Endothelial cell of umbilical vein (primary cell): ENCODE measurements around the gene ZBTB20. TPM values are rescaled to one million over a fixed set of nuclear protein-coding genes. Genes with fewer than 3 reads are reported as not detected.

Experiments
- BruUV-seq: library from RNA; stranded (reverse); fragments of 400-500 nt; replicated peaks from 2 replicates; lab custom pipeline; 2021; lab: Mats Ljungman, UMichigan
- CTCF ChIA-PET: fragments of 300-600, 350-600 bp; sonication (Branson Sonifier 250); formaldehyde crosslinking; loops from one replicate; lab custom pipeline; 2021; ENCODE audit warnings: antibody characterized with exemption, inconsistent platforms; lab: Charles Lee
- POLR2A ChIA-PET: fragments of 300-600, 350-600 bp; sonication (Branson Sonifier 250); formaldehyde crosslinking; loops from one replicate; lab custom pipeline; 2021; ENCODE audit warnings: antibody characterized with exemption, inconsistent platforms; lab: Charles Lee
- DNase-seq: peaks from one replicate; pipeline ENCODE4 v3.0.0-alpha.2; 2011; ENCODE audit warnings: low read depth, low spot score
- FAIRE-seq: peaks from 2 replicates; lab custom pipeline; 2011; peaks lifted over from hg19 to GRCh38; lab: Jason Lieb, UNC
- H2AFZ ChIP-seq: 2 replicates; pipeline ENCODE4 v1.6.0; 2012; ENCODE audit warnings: low read depth, low read length, control low read depth, inconsistent platforms
- H3K27ac ChIP-seq: 2 replicates; pipeline ENCODE4 v1.5.1; 2011; ENCODE audit warnings: low read depth, mild to moderate bottlenecking, control low read depth, low read length, moderate library complexity; ENCODE audit not compliant: insufficient read depth
- H3K27me3 ChIP-seq, 2 experiments: 2 replicates each; pipeline versions ENCODE4 v1.6.0 to v1.6.1; 2011; ENCODE audit warnings: low read length in 2 of 2, mixed read lengths in 1 of 2; ENCODE audit not compliant: control insufficient read depth in 2 of 2, insufficient read depth in 2 of 2
- H3K36me3 ChIP-seq, 2 experiments: 2 replicates in 1 of 2; 3 replicates in 1 of 2; pipeline ENCODE4 v1.5.1; 2011; ENCODE audit warnings: low read length in 2 of 2, mild to moderate bottlenecking in 1 of 2, moderate library complexity in 1 of 2; ENCODE audit not compliant: control insufficient read depth in 2 of 2, insufficient read depth in 2 of 2; ENCODE audit errors: extremely low read depth in 1 of 2
- H3K4me1 ChIP-seq: 3 replicates; pipeline ENCODE4 v1.5.1; 2011; ENCODE audit warnings: mild to moderate bottlenecking, low read length; ENCODE audit not compliant: control insufficient read depth, insufficient read depth; ENCODE audit errors: extremely low read depth
- H3K4me2 ChIP-seq: 2 replicates; pipeline ENCODE4 v1.6.1; 2011; ENCODE audit warnings: low read length, control low read depth, mixed read lengths; ENCODE audit not compliant: insufficient read depth
- H3K4me3 ChIP-seq, 3 experiments: fragments of 200-600 bp in 1 of 3; sonication (generic), shearing (Covaris generic) in 1 of 3; replicated peaks in 1 of 3; 2 replicates each; pipeline ENCODE4 v1.5.1; 2011 to 2016; ENCODE audit warnings: control low read depth in 3 of 3, low read length in 3 of 3, mild to moderate bottlenecking in 2 of 3, inconsistent platforms in 1 of 3, low read depth in 1 of 3, moderate library complexity in 1 of 3; ENCODE audit not compliant: insufficient read depth in 1 of 3
- H3K79me2 ChIP-seq: 2 replicates; pipeline ENCODE4 v1.6.0; 2012; ENCODE audit warnings: low read length, inconsistent platforms; ENCODE audit not compliant: control insufficient read depth, insufficient read depth
- H3K9ac ChIP-seq: replicated peaks from 2 replicates; pipeline ENCODE3; 2011; ENCODE audit warnings: low read length, control low read depth; ENCODE audit not compliant: insufficient read depth; ENCODE audit errors: extremely low read depth
- H3K9me1 ChIP-seq: replicated peaks from 3 replicates; pipeline ENCODE4 v1.6.0; 2011; ENCODE audit warnings: mild to moderate bottlenecking, low read length; ENCODE audit not compliant: control insufficient read depth, insufficient read depth; ENCODE audit errors: extremely low read depth
- H3K9me3 ChIP-seq: replicated peaks from 2 replicates; pipeline ENCODE4 v1.5.1; 2012; ENCODE audit warnings: low read length, inconsistent platforms; ENCODE audit not compliant: control insufficient read depth, insufficient read depth
- H4K20me1 ChIP-seq: replicated peaks from 2 replicates; pipeline ENCODE3; 2011; ENCODE audit warnings: mild to moderate bottlenecking, low read length; ENCODE audit not compliant: control insufficient read depth, insufficient read depth; ENCODE audit errors: extremely low read depth
- EZH2 ChIP-seq: IDR thresholded peaks from 2 replicates; pipeline ENCODE4 v1.6.1; 2012; ENCODE audit warnings: borderline replicate concordance, low read depth, mild to moderate bottlenecking, moderate library complexity, low read length, inconsistent platforms; ENCODE audit not compliant: severe bottlenecking
- FOS ChIP-seq: IDR thresholded peaks from 2 replicates; pipeline ENCODE4 v1.6.1; 2011; ENCODE audit warnings: mild to moderate bottlenecking, low read length, moderate library complexity, borderline replicate concordance; ENCODE audit not compliant: insufficient read depth
- GATA2 ChIP-seq: IDR thresholded peaks from 2 replicates; pipeline ENCODE4 v1.7.0; 2011; ENCODE audit warnings: low read depth, mild to moderate bottlenecking, moderate library complexity, mixed read lengths, low read length; ENCODE audit not compliant: insufficient read length, insufficient read depth
- JUN ChIP-seq: IDR thresholded peaks from 2 replicates; pipeline ENCODE4 v1.6.1; 2011; ENCODE audit warnings: borderline replicate concordance, low read depth; ENCODE audit not compliant: insufficient read length, insufficient read depth
- MYC ChIP-seq: IDR thresholded peaks from one replicate; pipeline ENCODE4 v1.6.1; 2011; ENCODE audit warnings: mild to moderate bottlenecking, low read depth, low read length
- POLR2A ChIP-seq: IDR thresholded peaks from 2 replicates; pipeline ENCODE4 v1.6.1; 2012; ENCODE audit warnings: low read depth, mild to moderate bottlenecking, control low read depth, low read length
- POLR2AphosphoS5 ChIP-seq: IDR thresholded peaks from 2 replicates; pipeline ENCODE4 v1.6.1; 2012; ENCODE audit warnings: low read depth, mild to moderate bottlenecking, control low read depth, low read length, moderate library complexity; ENCODE audit not compliant: insufficient read depth
- dilution Hi-C: fragments of 300-500 bp; cut with MboI; formaldehyde crosslinking; loops from one replicate; pipeline ENCODE4 v1.15.0; 2019; ENCODE audit warnings: low sequenced_read_pairs; ENCODE audit not compliant: extremely low pct_ligation_motif_present
- intact Hi-C: fragments of 100-400 bp; cut with micrococcal nuclease; formaldehyde crosslinking; loops from one replicate; pipeline ENCODE4 v1.10.0; 2022
- polyA plus RNA-seq, 4 experiments: library from polyadenylated mRNA; depleted of rRNA in 3 of 4; stranded (reverse) in 3 of 4; unstranded in 1 of 4; fragments of >200 nt; gene quantifications; 2 replicates each; pipeline versions ENCODE4 v1.2.1 to v1.2.3, GENCODE V29; 2011 to 2012; ENCODE audit warnings: missing spikeins in 1 of 4
- total RNA-seq: library from RNA; stranded (reverse); gene quantifications from 2 replicates; pipeline ENCODE4 v1.2.3, GENCODE V29; 2021
- TF ChIP-seq, protein P1 (sequence below), 2 donors: IDR thresholded peaks; 1 replicate in 1 of 2; 2 replicates in 1 of 2; pipeline ENCODE4 v1.5.1; 2011; ENCODE audit warnings: low read length in 2 of 2, mild to moderate bottlenecking in 2 of 2, moderate library complexity in 2 of 2, control low read depth in 1 of 2, inconsistent platforms in 1 of 2, low read depth in 1 of 2; ENCODE audit not compliant: insufficient read depth in 1 of 2; ENCODE audit errors: extremely low read depth in 1 of 2
- TF ChIP-seq, protein P2 (sequence below): IDR thresholded peaks from 2 replicates; pipeline ENCODE4 v1.6.1; 2011; ENCODE audit not compliant: insufficient read depth, insufficient read length

Gene ZBTB20
- total and polyA plus RNA-seq, 2 donors (not counting 3 experiments of a cell fraction or from before 2014, with no cell fraction given) = 2.1 to 20.5 TPM

DNA sequence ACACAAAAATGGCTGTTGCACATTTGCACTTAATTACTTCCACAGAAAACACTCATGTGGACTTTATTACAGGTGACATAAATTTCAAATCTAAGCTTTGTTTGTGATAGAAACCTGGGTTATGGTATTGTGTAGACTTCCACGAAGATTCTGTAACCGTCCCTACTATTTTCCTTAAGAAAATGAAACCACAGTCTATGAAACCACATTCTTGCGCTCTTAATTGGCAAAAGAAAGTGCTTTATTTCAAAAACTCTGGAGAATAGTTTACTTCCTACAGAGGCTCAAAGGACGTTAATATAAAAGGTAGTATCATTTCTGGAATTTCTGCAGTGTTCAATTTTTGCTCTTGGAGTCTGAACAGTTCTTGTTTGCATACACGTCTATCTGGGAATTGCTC lies 729.8 kb downstream of the ZBTB20 start:
- H3K4me3 ChIP-seq = no peak overlapping the region
- H4K20me1 ChIP-seq = no peaks in the 10 kb centered on the region
- no peak for TF ChIP-seq POLR2AphosphoS5
- TF ChIP-seq JUN = no peak
- TF ChIP-seq, protein P1, sequence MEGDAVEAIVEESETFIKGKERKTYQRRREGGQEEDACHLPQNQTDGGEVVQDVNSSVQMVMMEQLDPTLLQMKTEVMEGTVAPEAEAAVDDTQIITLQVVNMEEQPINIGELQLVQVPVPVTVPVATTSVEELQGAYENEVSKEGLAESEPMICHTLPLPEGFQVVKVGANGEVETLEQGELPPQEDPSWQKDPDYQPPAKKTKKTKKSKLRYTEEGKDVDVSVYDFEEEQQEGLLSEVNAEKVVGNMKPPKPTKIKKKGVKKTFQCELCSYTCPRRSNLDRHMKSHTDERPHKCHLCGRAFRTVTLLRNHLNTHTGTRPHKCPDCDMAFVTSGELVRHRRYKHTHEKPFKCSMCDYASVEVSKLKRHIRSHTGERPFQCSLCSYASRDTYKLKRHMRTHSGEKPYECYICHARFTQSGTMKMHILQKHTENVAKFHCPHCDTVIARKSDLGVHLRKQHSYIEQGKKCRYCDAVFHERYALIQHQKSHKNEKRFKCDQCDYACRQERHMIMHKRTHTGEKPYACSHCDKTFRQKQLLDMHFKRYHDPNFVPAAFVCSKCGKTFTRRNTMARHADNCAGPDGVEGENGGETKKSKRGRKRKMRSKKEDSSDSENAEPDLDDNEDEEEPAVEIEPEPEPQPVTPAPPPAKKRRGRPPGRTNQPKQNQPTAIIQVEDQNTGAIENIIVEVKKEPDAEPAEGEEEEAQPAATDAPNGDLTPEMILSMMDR (IDR thresholded peaks at IDR 0.05; ENCODE audit: extremely low read depth in 1 of 2, insufficient read depth in 1 of 2, low read depth in 1 of 2, low read length in 2 of 2) = no peak
- TF ChIP-seq MYC = no peak
- no peak for TF ChIP-seq POLR2A
- no peak for TF ChIP-seq EZH2
- no peak for TF ChIP-seq FOS
- TF ChIP-seq, protein P2, sequence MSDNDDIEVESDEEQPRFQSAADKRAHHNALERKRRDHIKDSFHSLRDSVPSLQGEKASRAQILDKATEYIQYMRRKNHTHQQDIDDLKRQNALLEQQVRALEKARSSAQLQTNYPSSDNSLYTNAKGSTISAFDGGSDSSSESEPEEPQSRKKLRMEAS = no peak
- TF ChIP-seq GATA2 = no peak
- H3K27ac ChIP-seq = no peak overlapping the region
- H3K27me3 ChIP-seq = no peaks in the 10 kb centered on the region
- no peak for DNase-seq
- H3K79me2 ChIP-seq = no peaks in the 10 kb centered on the region
- ChIA-PET POLR2A (no interaction called here), CTCF (interaction anchor here (2.1 to 6.4 kb wide), 3 partner anchors 13 to 33 kb away, joined by 31 to 136 read pairs (median 49); no protein-coding TSS in a partner anchor)
- no peaks in the 10 kb centered on the region for H3K36me3 ChIP-seq
- no TSS peak for BruUV-seq
- FAIRE-seq = no peak
- no peaks in the 10 kb centered on the region for H3K9me3 ChIP-seq
- dilution Hi-C loops (no loop called here), intact Hi-C loops (loop anchor here (10.0 kb wide), 2 partner anchors 572 to 682 kb away; no protein-coding TSS in a partner anchor)
- H2AFZ ChIP-seq = no peak overlapping the region
- H3K9ac ChIP-seq = no peak overlapping the region
- H3K4me2 ChIP-seq = no peak overlapping the region
- no peaks in the 10 kb centered on the region for H3K4me1 ChIP-seq
- H3K9me1 ChIP-seq = no peaks in the 10 kb centered on the region
